H1 (cell line): Measurements from ENCODE around the gene HDAC8. TPM values are rescaled to one million over a fixed set of nuclear protein-coding genes. Genes with fewer than 3 reads are reported as not detected.

Source experiments
- CTCF ChIA-PET: fragments of 300-600 bp; sonication (Branson Sonifier 250); formaldehyde crosslinking; loops from one replicate; lab custom pipeline; 2021; ENCODE audit not compliant: partially characterized antibody; lab: Charles Lee
- POLR2A ChIA-PET: fragments of 300-600 bp; sonication (Branson Sonifier 250); formaldehyde crosslinking; loops from one replicate; lab custom pipeline; 2021; ENCODE audit warnings: inconsistent platforms; ENCODE audit not compliant: partially characterized antibody; lab: Charles Lee
- DNase-seq, 2 experiments: peaks; one replicate each; pipeline versions ENCODE4 v3.0.0 to v3.0.0-alpha.2; 2010 to 2022; ENCODE audit warnings: low spot score in 2 of 2, low read depth in 1 of 2, mixed read lengths in 1 of 2
- FAIRE-seq: peaks from 2 replicates; lab custom pipeline; 2011; peaks lifted over from hg19 to GRCh38; lab: Jason Lieb, UNC
- H2AFZ ChIP-seq: 2 replicates; pipeline ENCODE4 v1.8.1; 2012; ENCODE audit warnings: low read length, inconsistent platforms
- H2AK5ac ChIP-seq: 2 replicates; pipeline ENCODE4 v1.6.1; 2013; ENCODE audit warnings: low read depth, low read length
- H2BK120ac ChIP-seq: replicated peaks from 2 replicates; pipeline ENCODE3; 2013; ENCODE audit warnings: low read depth, low read length, inconsistent platforms
- H2BK12ac ChIP-seq: 2 replicates; pipeline ENCODE4 v1.6.1; 2013; ENCODE audit warnings: low read depth, low read length
- H2BK15ac ChIP-seq: 2 replicates; pipeline ENCODE4 v1.6.1; 2013; ENCODE audit warnings: low read length
- H2BK20ac ChIP-seq: 2 replicates; pipeline ENCODE4 v1.6.1; 2013; ENCODE audit warnings: low read length
- H2BK5ac ChIP-seq: 2 replicates; pipeline ENCODE4 v1.6.1; 2013; ENCODE audit warnings: low read depth, low read length
- H3K14ac ChIP-seq: 2 replicates; pipeline ENCODE4 v1.6.1; 2013; ENCODE audit warnings: inconsistent platforms; ENCODE audit not compliant: insufficient read length
- H3K18ac ChIP-seq: 2 replicates; pipeline ENCODE4 v1.6.1; 2013; ENCODE audit warnings: low read length; ENCODE audit errors: extremely low read depth
- H3K23ac ChIP-seq: 2 replicates; pipeline ENCODE4 v1.6.1; 2013; ENCODE audit warnings: inconsistent platforms; ENCODE audit not compliant: insufficient read length
- H3K23me2 ChIP-seq: 2 replicates; pipeline ENCODE4 v1.6.1; 2013; ENCODE audit warnings: low read depth, low read length
- H3K27ac ChIP-seq: 2 replicates; pipeline ENCODE4 v1.6.1; 2011; ENCODE audit warnings: low read depth, low read length, inconsistent platforms
- H3K27me3 ChIP-seq, 4 experiments: replicated peaks in 1 of 4; 1 replicate in 1 of 4; 2 replicates in 3 of 4; pipeline versions ENCODE4 v1.6.1 to v1.8.1; 2011 to 2013; ENCODE audit warnings: low read length in 3 of 4, mild to moderate bottlenecking in 3 of 4, inconsistent platforms in 2 of 4, mixed read lengths in 2 of 4, moderate library complexity in 1 of 4; ENCODE audit not compliant: control insufficient read depth in 3 of 4, insufficient read depth in 3 of 4; ENCODE audit errors: extremely low read depth in 1 of 4
- H3K36me3 ChIP-seq, 4 experiments: 2 replicates each; pipeline versions ENCODE4 v1.6.1 to v1.8.1; 2011 to 2013; ENCODE audit warnings: mild to moderate bottlenecking in 4 of 4, low read length in 3 of 4, moderate library complexity in 2 of 4, control low read depth in 1 of 4, inconsistent platforms in 1 of 4; ENCODE audit not compliant: insufficient read depth in 4 of 4, control insufficient read depth in 2 of 4
- H3K4ac ChIP-seq: replicated peaks from 2 replicates; pipeline ENCODE3; 2013; ENCODE audit warnings: low read length, low read depth, mixed read lengths, inconsistent platforms; ENCODE audit not compliant: insufficient read length
- H3K4me1 ChIP-seq, 4 experiments: replicated peaks in 1 of 4; 1 replicate in 1 of 4; 2 replicates in 3 of 4; pipeline versions ENCODE4 v1.6.1 to v1.8.1; 2011 to 2013; ENCODE audit warnings: low read length in 3 of 4, inconsistent platforms in 2 of 4, mixed read lengths in 1 of 4; ENCODE audit not compliant: insufficient read depth in 4 of 4, control insufficient read depth in 3 of 4
- H3K4me2 ChIP-seq, 2 experiments: 2 replicates each; pipeline versions ENCODE4 v1.6.1 to v1.8.1; 2011 to 2013; ENCODE audit warnings: low read depth in 2 of 2, low read length in 2 of 2, control low read depth in 1 of 2, inconsistent platforms in 1 of 2, mild to moderate bottlenecking in 1 of 2; ENCODE audit not compliant: insufficient read depth in 1 of 2
- H3K4me3 ChIP-seq, 4 experiments: fragments of 200-600, 300-600 bp in 1 of 4; sonication (generic), shearing (Covaris generic), sonication (Bioruptor Twin) in 1 of 4; 2 replicates each; pipeline versions ENCODE4 v1.5.1 to v1.8.1; 2011 to 2016; ENCODE audit warnings: low read length in 4 of 4, low read depth in 3 of 4, control low read depth in 2 of 4, inconsistent platforms in 2 of 4, mild to moderate bottlenecking in 2 of 4, mixed read lengths in 1 of 4, moderate library complexity in 1 of 4; ENCODE audit not compliant: insufficient read depth in 2 of 4; ENCODE audit errors: extremely low read depth in 1 of 4
- H3K56ac ChIP-seq: replicated peaks from 2 replicates; pipeline ENCODE3; 2013; ENCODE audit warnings: low read depth, mild to moderate bottlenecking, mixed read lengths, low read length, inconsistent platforms; ENCODE audit not compliant: insufficient read length
- H3K79me1 ChIP-seq: 2 replicates; pipeline ENCODE4 v1.6.1; 2013; ENCODE audit warnings: low read depth, low read length, control low read depth
- H3K79me2 ChIP-seq, 2 experiments: 2 replicates each; pipeline versions ENCODE4 v1.6.1 to v1.8.1; 2012 to 2013; ENCODE audit warnings: low read length in 2 of 2, mild to moderate bottlenecking in 2 of 2, inconsistent platforms in 1 of 2; ENCODE audit not compliant: insufficient read depth in 2 of 2, control insufficient read depth in 1 of 2
- H3K9ac ChIP-seq, 4 experiments: replicated peaks in 1 of 4; 1 replicate in 1 of 4; 2 replicates in 3 of 4; pipeline versions ENCODE4 v1.6.1 to v1.8.1; 2011 to 2013; ENCODE audit warnings: low read depth in 3 of 4, low read length in 3 of 4, control low read depth in 2 of 4, mild to moderate bottlenecking in 2 of 4, moderate library complexity in 2 of 4, inconsistent platforms in 1 of 4; ENCODE audit errors: extremely low read depth in 1 of 4
- H3K9me3 ChIP-seq, 2 experiments: 2 replicates each; pipeline versions ENCODE4 v1.6.1 to v1.8.1; 2012 to 2013; ENCODE audit warnings: mild to moderate bottlenecking in 2 of 2, moderate library complexity in 2 of 2, control low read depth in 1 of 2, inconsistent platforms in 1 of 2, low read depth in 1 of 2, low read length in 1 of 2, mixed read lengths in 1 of 2; ENCODE audit not compliant: insufficient read depth in 2 of 2
- H4K20me1 ChIP-seq, 2 experiments: replicated peaks in 1 of 2; 2 replicates each; pipeline versions ENCODE3 to v1.8.1; 2011 to 2013; ENCODE audit warnings: inconsistent platforms in 2 of 2, low read length in 2 of 2, mild to moderate bottlenecking in 1 of 2; ENCODE audit not compliant: insufficient read depth in 2 of 2, control insufficient read depth in 1 of 2
- H4K5ac ChIP-seq: 2 replicates; pipeline ENCODE4 v1.6.1; 2013; ENCODE audit warnings: low read length, low read depth, mixed read lengths, inconsistent platforms; ENCODE audit not compliant: insufficient read length
- H4K8ac ChIP-seq: 2 replicates; pipeline ENCODE4 v1.8.0; 2013; ENCODE audit warnings: mild to moderate bottlenecking, moderate library complexity, low read length, inconsistent platforms; ENCODE audit not compliant: insufficient read depth; ENCODE audit errors: extremely low read depth
- H4K91ac ChIP-seq: replicated peaks from 2 replicates; pipeline ENCODE3; 2013; ENCODE audit warnings: low read length, mixed read lengths, inconsistent platforms; ENCODE audit not compliant: insufficient read length
- CHD1 ChIP-seq: IDR thresholded peaks from 2 replicates; pipeline ENCODE4 v1.6.1; 2012; ENCODE audit warnings: low read depth, low read length, improper control_type of control experiment
- CREB1 ChIP-seq: IDR thresholded peaks from 2 replicates; pipeline ENCODE4 v1.6.1; 2012; ENCODE audit warnings: inconsistent platforms
- CTCF ChIP-seq, 3 experiments: IDR thresholded peaks; 1 replicate in 2 of 3; 2 replicates in 1 of 3; pipeline versions ENCODE4 v1.5.1 to v1.6.1; 2011; ENCODE audit warnings: low read length in 3 of 3, mild to moderate bottlenecking in 3 of 3, inconsistent platforms in 2 of 3, low read depth in 1 of 3, moderate library complexity in 1 of 3; ENCODE audit not compliant: insufficient read depth in 1 of 3; ENCODE audit errors: control extremely low read depth in 1 of 3
- FOSL1 ChIP-seq: IDR thresholded peaks from 2 replicates; pipeline ENCODE4 v1.6.1; 2011; ENCODE audit warnings: mild to moderate bottlenecking, low read depth, low read length, moderate library complexity; ENCODE audit not compliant: insufficient read depth
- NANOG ChIP-seq: IDR thresholded peaks from 2 replicates; pipeline ENCODE4 v1.6.1; 2011; ENCODE audit warnings: low read length, low read depth, mild to moderate bottlenecking, inconsistent platforms; ENCODE audit not compliant: insufficient read depth, poor library complexity, severe bottlenecking
- NRF1 ChIP-seq: IDR thresholded peaks from 2 replicates; pipeline ENCODE4 v1.6.1; 2011; ENCODE audit warnings: mild to moderate bottlenecking, low read depth, low read length, improper control_type of control experiment
- POLR2A ChIP-seq, 2 experiments: IDR thresholded peaks; 1 replicate in 1 of 2; 2 replicates in 1 of 2; pipeline ENCODE4 v1.6.1; 2011; ENCODE audit warnings: low read depth in 2 of 2, low read length in 2 of 2, mild to moderate bottlenecking in 2 of 2; ENCODE audit errors: control extremely low read depth in 1 of 2
- POLR2AphosphoS5 ChIP-seq: IDR thresholded peaks from 2 replicates; pipeline ENCODE4 v1.6.1; 2011; ENCODE audit warnings: low read depth, low read length
- POU5F1 ChIP-seq: IDR thresholded peaks from 2 replicates; pipeline ENCODE4 v1.6.1; 2011; ENCODE audit warnings: low read depth, mild to moderate bottlenecking, low read length, moderate library complexity
- RXRA ChIP-seq: IDR thresholded peaks from 2 replicates; pipeline ENCODE4 v1.6.1; 2011; ENCODE audit warnings: low read depth, mild to moderate bottlenecking, low read length, moderate library complexity; ENCODE audit not compliant: insufficient read depth
- SUZ12 ChIP-seq: fragments of 200-600 bp; sonication (generic); IDR thresholded peaks from 2 replicates; pipeline ENCODE4 v1.6.1; 2012; ENCODE audit warnings: mild to moderate bottlenecking, inconsistent platforms, low read length, moderate library complexity, mixed read lengths
- USF2 ChIP-seq: IDR thresholded peaks from 2 replicates; pipeline ENCODE4 v1.6.1; 2011; ENCODE audit warnings: low read length, improper control_type of control experiment
- WGBS, 2 experiments: shearing (Covaris generic) in 1 of 2; methylation state at CpG; one replicate each; pipeline versions ENCODE4 v1.1.6 to v1.1.7; 2013 to 2015; ENCODE audit warnings: low lambda C conversion rate in 2 of 2, mixed read lengths in 2 of 2, inconsistent platforms in 1 of 2, low coverage in 1 of 2, missing lambda C conversion rate in 1 of 2; ENCODE audit not compliant: insufficient replicate concordance in 2 of 2, insufficient coverage in 1 of 2, insufficient read length in 1 of 2; ENCODE audit errors: extremely low coverage in 1 of 2, missing lambda C conversion rate in 1 of 2; 5-methylcytosine and 5-hydroxymethylcytosine counted together
- polyA plus RNA-seq, 7 experiments: library from polyadenylated mRNA; depleted of rRNA in 3 of 7; stranded (reverse) in 5 of 7; unstranded in 2 of 7; fragments of >200 nt in 5 of 7; fragments of 200-250 nt in 2 of 7; gene quantifications; 1 replicate in 5 of 7; 2 replicates in 1 of 7; 4 replicates in 1 of 7; pipeline versions ENCODE4 v1.2.1 to v1.2.3, GENCODE V29; 2011 to 2013; ENCODE audit warnings: missing spikeins in 2 of 7, mixed read lengths in 2 of 7
- total RNA-seq: library from RNA; stranded (reverse); fragmentation: NEBNext Ultra II Directional; extraction: Animal tissue kit (Norgen Biotek cat#: 25700); gene quantifications from 2 replicates; pipeline ENCODE4 v1.2.1, GENCODE V29; 2021

Gene HDAC8
- total and polyA plus RNA-seq, 2 of the 8 experiments (the other 6 are each of a cell fraction or from before 2014, with no cell fraction given) = 9.7 to 20.3 TPM

DNA sequence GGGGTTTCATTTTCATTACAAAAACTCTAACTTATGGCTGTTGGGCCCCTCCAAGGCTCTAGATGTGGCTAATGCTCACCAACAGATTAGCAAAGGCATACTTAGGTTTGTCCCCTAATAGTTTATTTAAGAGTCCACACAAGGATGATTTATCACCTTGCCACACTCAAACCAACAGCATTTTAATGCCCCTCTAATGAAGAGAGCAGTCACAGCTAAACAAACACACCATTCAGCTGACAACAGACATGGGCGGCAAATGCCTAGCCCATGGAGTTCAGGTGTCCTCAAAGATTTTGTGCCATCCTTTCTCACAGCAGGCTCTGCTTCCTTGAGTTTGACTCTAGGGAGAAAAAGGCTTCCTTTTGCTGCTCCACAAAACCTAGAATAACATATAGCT lies 205.1 kb downstream of the HDAC8 start:
- H2AFZ ChIP-seq = no peak overlapping the region
- no peak overlapping the region for H2BK5ac ChIP-seq
- H3K36me3 ChIP-seq = no peaks in the 10 kb centered on the region
- no peak overlapping the region for H4K5ac ChIP-seq
- H3K4me2 ChIP-seq = no peak overlapping the region
- no peak overlapping the region for H3K23ac ChIP-seq
- H3K79me2 ChIP-seq = no peaks in the 10 kb centered on the region
- no peaks in the 10 kb centered on the region for H3K79me1 ChIP-seq
- H3K4ac ChIP-seq = no peak overlapping the region
- no peaks in the 10 kb centered on the region for H4K20me1 ChIP-seq
- 71% methylated on average over 1 of the region's 1 CpG; no CpG with 5 or more reads in 1 of the 2 experiments for WGBS, 2 experiments
- H3K27ac ChIP-seq = no peak overlapping the region
- POLR2A ChIA-PET = no interaction called here
- no peak overlapping the region for H3K56ac ChIP-seq
- H3K27me3 ChIP-seq = no peaks in the 10 kb centered on the region
- CTCF ChIA-PET = no interaction called here
- no peak overlapping the region for H3K9ac ChIP-seq
- peaks cover 0 to 2% (median 0%) of the 10 kb centered on the region in 4 experiments; a peak in 2 of 7 replicates for H3K4me1 ChIP-seq
- H2AK5ac ChIP-seq = no peak overlapping the region
- DNase-seq (no peak), FAIRE-seq (no peak)
- H3K14ac ChIP-seq = no peak overlapping the region
- no peak overlapping the region for H3K4me3 ChIP-seq
- H3K23me2 ChIP-seq = no peaks in the 10 kb centered on the region
- H2BK120ac ChIP-seq = no peak overlapping the region
- no peak overlapping the region for H4K91ac ChIP-seq
- H2BK12ac ChIP-seq = no peak overlapping the region
- H4K8ac ChIP-seq = no peak overlapping the region
- no peak overlapping the region for H2BK15ac ChIP-seq
- no peak overlapping the region for H2BK20ac ChIP-seq
- no peaks in the 10 kb centered on the region for H3K9me3 ChIP-seq
- no peak overlapping the region for H3K18ac ChIP-seq
- TF ChIP-seq NRF1 = no peak
- TF ChIP-seq FOSL1 = no peak
- TF ChIP-seq RXRA = no peak
- no peak for TF ChIP-seq USF2
- no peak for TF ChIP-seq POU5F1
- TF ChIP-seq CREB1 = no peak
- no peak for TF ChIP-seq POLR2AphosphoS5
- TF ChIP-seq CHD1 = no peak
- TF ChIP-seq SUZ12 = no peak
- no peak for TF ChIP-seq POLR2A (IDR thresholded peaks at IDR 0.05; ENCODE audit: control extremely low read depth in 1 of 2, low read depth in 2 of 2, low read length in 2 of 2)
- TF ChIP-seq NANOG = no peak
- no peak for TF ChIP-seq CTCF (IDR thresholded peaks at IDR 0.05; ENCODE audit: control extremely low read depth in 1 of 3, insufficient read depth in 1 of 3, low read depth in 1 of 3, low read length in 3 of 3)
